Peyer's patch (tissue), 4 donors: ENCODE data around the gene LARP4B.

Source experiments
- POLR2A ChIP-seq, 2 donors: fragments of 450-650 bp; IDR thresholded peaks; one replicate each; pipeline ENCODE4 v1.5.1; 2017; ENCODE audit warnings: antibody characterized with exemption in 2 of 2, mild to moderate bottlenecking in 2 of 2, moderate library complexity in 2 of 2
- TF ChIP-seq, protein P1 (sequence below), 6 experiments: fragments of 450-650 bp in 4 of 6; fragments of 200-600 bp in 2 of 6; sonication (generic) in 1 of 6; IDR thresholded peaks; one replicate each; pipeline ENCODE4 v1.5.1; 2017 to 2019; ENCODE audit warnings: antibody characterized with exemption in 6 of 6, mild to moderate bottlenecking in 3 of 6, moderate library complexity in 1 of 6

- TF ChIP-seq, protein P1, sequence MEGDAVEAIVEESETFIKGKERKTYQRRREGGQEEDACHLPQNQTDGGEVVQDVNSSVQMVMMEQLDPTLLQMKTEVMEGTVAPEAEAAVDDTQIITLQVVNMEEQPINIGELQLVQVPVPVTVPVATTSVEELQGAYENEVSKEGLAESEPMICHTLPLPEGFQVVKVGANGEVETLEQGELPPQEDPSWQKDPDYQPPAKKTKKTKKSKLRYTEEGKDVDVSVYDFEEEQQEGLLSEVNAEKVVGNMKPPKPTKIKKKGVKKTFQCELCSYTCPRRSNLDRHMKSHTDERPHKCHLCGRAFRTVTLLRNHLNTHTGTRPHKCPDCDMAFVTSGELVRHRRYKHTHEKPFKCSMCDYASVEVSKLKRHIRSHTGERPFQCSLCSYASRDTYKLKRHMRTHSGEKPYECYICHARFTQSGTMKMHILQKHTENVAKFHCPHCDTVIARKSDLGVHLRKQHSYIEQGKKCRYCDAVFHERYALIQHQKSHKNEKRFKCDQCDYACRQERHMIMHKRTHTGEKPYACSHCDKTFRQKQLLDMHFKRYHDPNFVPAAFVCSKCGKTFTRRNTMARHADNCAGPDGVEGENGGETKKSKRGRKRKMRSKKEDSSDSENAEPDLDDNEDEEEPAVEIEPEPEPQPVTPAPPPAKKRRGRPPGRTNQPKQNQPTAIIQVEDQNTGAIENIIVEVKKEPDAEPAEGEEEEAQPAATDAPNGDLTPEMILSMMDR (IDR thresholded peaks at IDR 0.05), result no peak
- no peak for TF ChIP-seq POLR2A (IDR thresholded peaks at IDR 0.05)
These were observed 42.7 kb upstream of the LARP4B start for GRCh38 chr10:974038-974784.
